ENCODE results near the gene TLNRD1. TPM values are rescaled to one million over a fixed set of nuclear protein-coding genes. Genes with fewer than 3 reads are reported as not detected.

Gene TLNRD1
- total RNA-seq, 1 experiment from 2014 or later: 19.3 TPM

GRCh38 chr15:81049835-81050234 is 49.1 kb downstream of the TLNRD1 start:
- H3K27me3 Mint-ChIP-seq (ENCODE audit: low read depth): peaks cover 4% of the 10 kb centered on the region; the same call in 1 of the 2 replicates
- H3K9me3 Mint-ChIP-seq: no peaks in the 10 kb centered on the region
- no peak overlapping the region for H3K9ac ChIP-seq (ENCODE audit: extremely low read depth, insufficient read length, low read length)
- no peak overlapping the region for H3K18ac ChIP-seq (ENCODE audit: insufficient read length, low read depth, low read length)
- H3K27ac ChIP-seq (ENCODE audit: insufficient read length, low read depth, low read length): no peak overlapping the region
- no peak overlapping the region for H3T11ph ChIP-seq (ENCODE audit: low read length)
- H3K14ac ChIP-seq (ENCODE audit: insufficient read depth, low read length): no peak overlapping the region
- H3K4me1 ChIP-seq (ENCODE audit: insufficient read depth, low read length): no peaks in the 10 kb centered on the region
- no peaks in the 10 kb centered on the region for H3K9me3 ChIP-seq (ENCODE audit: control insufficient read depth, low read depth, low read length)
- no peak overlapping the region for H2BK15ac ChIP-seq (ENCODE audit: low read depth, low read length)
- no peak for DNase-seq
- H3K4ac ChIP-seq (ENCODE audit: low read depth, low read length): no peak overlapping the region
- H3K79me2 ChIP-seq (ENCODE audit: insufficient read depth, low read length): no peaks in the 10 kb centered on the region
- H3K4me3 Mint-ChIP-seq: no peak overlapping the region
- H3K79me1 ChIP-seq (ENCODE audit: insufficient read depth, low read depth, low read length, poor library complexity, severe bottlenecking): no peaks in the 10 kb centered on the region
- WGBS (ENCODE audit: extremely low coverage, insufficient read length, low lambda C conversion rate): no CpG with 5 or more reads among the region's 4 CpGs
- H3K36me3 Mint-ChIP-seq (ENCODE audit: insufficient read depth in 1 of 3, low read depth in 3 of 3): no peaks in the 10 kb centered on the region
- H2BK5ac ChIP-seq (ENCODE audit: insufficient read length, low read length): no peak overlapping the region
- no peak overlapping the region for H4K91ac ChIP-seq (ENCODE audit: insufficient read length, low read depth, low read length)
- H4K5ac ChIP-seq (ENCODE audit: insufficient read length, low read depth, low read length): no peak overlapping the region
- H2BK120ac ChIP-seq (ENCODE audit: low read depth, low read length, poor library complexity, severe bottlenecking): no peak overlapping the region
- no peak overlapping the region for H2AFZ ChIP-seq (ENCODE audit: low read length)
- H3K4me1 Mint-ChIP-seq: peaks cover 0 to 2% of the 10 kb centered on the region in 2 experiments; a peak in 1 of 4 replicates
- no peak for TF ChIP-seq CTCF (conservative IDR thresholded peaks at IDR 0.05)
- H4K20me1 ChIP-seq (ENCODE audit: control insufficient read depth, insufficient read depth, insufficient read length): no peaks in the 10 kb centered on the region
- no peak overlapping the region for H2AK5ac ChIP-seq (ENCODE audit: insufficient read length, low read length)
- H4K8ac ChIP-seq (replicated peaks; ENCODE audit: insufficient read length, low read depth, low read length): no peak overlapping the region
- H3K27me3 ChIP-seq (ENCODE audit: insufficient read depth, low read length): no peaks in the 10 kb centered on the region
- H2BK20ac ChIP-seq (ENCODE audit: low read depth, low read length, poor library complexity, severe bottlenecking): no peak overlapping the region
- no peak overlapping the region for H3K4me2 ChIP-seq (ENCODE audit: insufficient read depth, insufficient read length, low read length)
- no peak overlapping the region for H2BK12ac ChIP-seq (ENCODE audit: insufficient read length, low read depth, low read length)
- no peak overlapping the region for H3K56ac ChIP-seq (ENCODE audit: insufficient read length, low read depth, low read length)
- no peak overlapping the region for H3K27ac Mint-ChIP-seq
- no peaks in the 10 kb centered on the region for H3K23me2 ChIP-seq (ENCODE audit: insufficient read length, low read depth, low read length, poor library complexity, severe bottlenecking)
- no peak overlapping the region for H3K23ac ChIP-seq (ENCODE audit: insufficient read length, low read depth, low read length)
